RPMI7951 (cell line): ENCODE data around the gene TLN1. TPM values are rescaled to one million over a fixed set of nuclear protein-coding genes. Genes with fewer than 3 reads are reported as not detected.

Experiments
- DNase-seq: peaks from one replicate; pipeline ENCODE4 v3.0.0-alpha.2; 2012; ENCODE audit warnings: low read depth
- total RNA-seq: library from RNA; depleted of rRNA; stranded (reverse); fragments of >200 nt; shearing (Covaris generic); gene quantifications from 2 replicates; pipeline ENCODE4 v1.2.3, GENCODE V29; 2014

The TLN1 gene
- total RNA-seq, 1 experiment from 2014 or later: 117 TPM

DNA sequence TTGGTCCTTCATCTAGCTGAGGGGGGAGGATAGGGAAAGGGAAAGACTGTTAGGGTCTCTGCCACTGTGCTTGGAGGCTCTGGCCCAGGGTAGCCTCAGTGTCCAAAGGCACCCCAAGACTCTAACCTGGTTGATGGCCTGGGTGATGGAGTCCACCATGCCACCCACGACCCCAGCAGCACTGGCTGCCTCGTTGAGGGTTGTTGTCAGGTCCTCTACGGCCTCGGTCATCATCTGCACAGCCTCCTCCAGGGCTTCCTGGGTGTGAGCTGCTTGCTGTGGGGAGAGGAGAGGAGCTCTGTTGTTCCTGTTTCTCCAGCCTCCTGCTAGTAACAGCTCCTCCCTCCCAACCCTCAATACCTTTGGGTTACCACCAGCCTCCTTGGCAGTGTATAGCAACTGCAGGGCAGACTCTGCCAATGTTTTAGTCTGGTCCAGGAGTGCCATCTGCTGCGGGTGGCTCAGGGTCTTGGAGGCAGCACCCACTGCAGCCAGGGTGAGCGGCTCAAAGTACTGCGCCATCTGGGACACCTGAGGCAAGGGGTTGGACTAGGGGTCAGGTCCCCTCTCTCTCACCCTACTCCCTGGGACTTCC is 26.1 kb downstream of the TLN1 start:
- no peak for DNase-seq

DNA sequence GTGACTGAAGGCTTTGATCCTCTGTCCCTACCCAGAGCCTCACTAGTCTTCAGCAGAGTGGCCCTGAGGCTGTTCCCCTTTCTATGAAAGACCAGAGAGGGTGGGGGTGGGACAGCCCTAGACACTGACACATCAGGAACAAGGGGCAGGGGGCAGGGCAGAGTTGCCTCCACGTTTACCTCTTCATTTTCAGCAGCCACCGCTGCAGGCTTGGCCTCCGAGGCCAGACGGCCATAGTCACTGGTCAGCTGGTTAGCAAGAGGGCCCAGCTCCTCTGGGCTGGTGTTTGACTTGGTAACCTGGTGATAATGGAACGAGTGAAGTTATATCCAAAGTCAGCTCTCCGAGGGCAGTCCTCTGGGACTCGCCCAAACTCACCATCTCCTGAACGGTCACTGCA is 26.6 kb downstream of the TLN1 start:
- no peak for DNase-seq

- no peak for DNase-seq
Observed at GRCh38 chr9:35703906-35704672, 27.9 kb downstream of the TLN1 start.

DNA sequence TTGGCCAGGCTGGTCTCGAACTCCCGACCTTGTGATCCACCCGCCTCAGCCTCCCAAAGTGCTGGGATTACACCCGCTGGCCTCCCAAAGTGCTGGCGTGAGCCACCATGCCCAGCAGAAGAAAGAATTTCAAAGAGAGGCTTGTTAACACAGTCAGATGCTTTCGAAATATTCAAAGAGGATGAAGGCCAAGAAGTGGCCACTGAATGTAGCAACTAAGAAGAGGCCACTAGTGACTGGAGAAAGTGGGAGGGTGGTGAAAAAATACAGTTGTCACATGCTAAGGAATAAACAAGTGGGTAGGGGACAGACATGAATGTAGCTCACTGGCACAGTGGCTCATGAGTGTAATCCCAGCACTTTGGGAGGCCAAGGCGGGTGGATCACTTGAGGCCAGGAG is 29.3 kb downstream of the TLN1 start:
- DNase-seq: no peak

DNA sequence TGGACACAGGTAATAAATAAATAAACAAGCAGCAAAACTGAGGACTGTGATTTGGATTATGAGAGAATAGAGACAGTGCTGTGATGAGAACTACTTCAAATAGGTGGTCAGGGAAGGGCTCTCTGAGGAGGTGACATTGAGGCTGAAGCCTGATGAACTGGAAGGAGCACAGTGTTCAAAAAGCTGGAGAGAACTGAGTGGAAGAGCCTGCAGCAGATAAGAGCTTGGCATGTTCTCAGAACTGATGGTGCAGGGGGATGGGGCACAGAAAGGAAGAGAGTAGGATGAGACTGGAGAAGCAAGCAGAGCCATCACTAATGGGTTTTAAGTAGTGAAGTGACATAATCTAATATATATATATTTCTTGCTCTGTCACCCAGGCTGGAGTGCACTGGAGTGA is 31.1 kb downstream of the TLN1 start:
- DNase-seq: no peak

GRCh38 chr9:35700031-35700430 is 32.0 kb downstream of the TLN1 start:
- DNase-seq: no peak

- no peak for DNase-seq
Observed at GRCh38 chr9:35698231-35698630, 33.8 kb downstream of the TLN1 start.

DNA sequence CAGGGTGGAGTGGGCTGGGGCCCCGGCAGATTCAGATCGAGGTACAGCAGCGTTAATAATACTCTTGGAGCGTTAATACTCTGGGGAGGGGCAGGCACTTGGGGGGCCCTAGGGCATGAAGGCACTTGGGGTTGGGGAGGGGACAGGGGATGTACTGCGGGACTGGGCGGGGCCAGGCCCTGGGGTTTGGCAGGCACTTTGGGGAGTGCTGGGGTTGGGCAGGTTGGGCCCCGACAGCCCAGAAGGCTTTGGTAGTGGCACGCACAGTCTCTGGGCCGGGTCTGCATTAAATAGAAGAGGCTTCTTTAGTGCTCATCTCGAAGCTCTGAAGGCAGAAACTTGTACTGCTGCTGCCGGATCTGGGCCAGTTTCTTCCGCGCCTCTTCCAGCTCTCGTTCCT is 34.5 kb downstream of the TLN1 start:
- no peak for DNase-seq

DNA sequence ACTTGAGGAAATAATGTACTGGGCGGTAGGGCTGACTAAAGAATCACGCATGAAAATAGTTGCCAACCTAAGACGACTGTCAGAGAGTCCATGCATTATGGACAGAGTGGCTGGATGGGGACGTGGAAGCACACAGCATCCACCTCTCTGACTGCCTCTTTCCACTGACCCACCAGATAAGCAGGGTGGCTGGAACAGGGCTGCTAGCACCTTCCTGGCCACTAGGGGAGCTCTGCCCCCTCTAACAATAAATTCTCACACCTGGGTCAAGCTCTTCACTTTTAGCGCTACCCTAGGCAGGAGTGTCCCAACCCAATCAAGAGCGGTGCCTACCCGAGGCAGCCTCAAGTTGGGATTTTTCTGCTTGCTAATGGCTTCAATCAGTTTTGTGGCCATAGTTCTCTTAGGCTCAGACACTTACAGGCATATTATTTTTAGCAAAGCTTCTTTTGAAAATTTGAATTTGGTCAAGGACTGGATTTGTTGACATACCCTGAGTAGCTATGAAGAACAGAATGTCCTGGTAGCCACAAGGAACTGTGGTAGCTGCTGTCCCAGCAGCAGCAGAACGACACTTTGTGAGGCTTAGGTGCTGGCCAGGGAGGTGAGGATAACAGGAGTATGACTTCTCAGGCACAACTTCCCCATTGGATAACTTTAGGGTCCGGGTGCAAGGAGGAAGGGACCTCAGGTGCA is 35.3 kb downstream of the TLN1 start:
- DNase-seq: peak; percentile 46

DNA sequence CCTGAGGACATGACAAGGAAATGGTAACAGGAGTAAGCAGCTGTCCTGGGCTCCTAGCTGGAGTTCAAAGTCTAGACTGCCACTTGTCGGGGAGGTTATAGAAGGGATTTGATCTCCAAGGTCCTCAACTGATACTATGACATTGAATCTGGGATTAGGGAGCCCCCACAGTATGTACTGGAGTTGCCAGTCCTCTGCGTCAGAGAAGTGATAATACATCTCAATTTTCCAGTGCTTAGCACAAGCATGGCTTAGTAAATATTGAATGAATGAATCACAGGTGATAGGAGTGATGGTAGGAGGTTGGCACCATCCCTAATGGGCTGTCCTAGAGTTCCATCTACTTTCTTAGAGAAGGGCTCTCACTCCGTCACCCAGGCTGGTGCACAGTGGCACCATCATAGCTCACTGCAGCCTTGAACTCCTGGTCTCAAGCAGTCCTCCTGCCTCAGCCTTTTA is 36.0 kb downstream of the TLN1 start:
- no peak for DNase-seq

DNA sequence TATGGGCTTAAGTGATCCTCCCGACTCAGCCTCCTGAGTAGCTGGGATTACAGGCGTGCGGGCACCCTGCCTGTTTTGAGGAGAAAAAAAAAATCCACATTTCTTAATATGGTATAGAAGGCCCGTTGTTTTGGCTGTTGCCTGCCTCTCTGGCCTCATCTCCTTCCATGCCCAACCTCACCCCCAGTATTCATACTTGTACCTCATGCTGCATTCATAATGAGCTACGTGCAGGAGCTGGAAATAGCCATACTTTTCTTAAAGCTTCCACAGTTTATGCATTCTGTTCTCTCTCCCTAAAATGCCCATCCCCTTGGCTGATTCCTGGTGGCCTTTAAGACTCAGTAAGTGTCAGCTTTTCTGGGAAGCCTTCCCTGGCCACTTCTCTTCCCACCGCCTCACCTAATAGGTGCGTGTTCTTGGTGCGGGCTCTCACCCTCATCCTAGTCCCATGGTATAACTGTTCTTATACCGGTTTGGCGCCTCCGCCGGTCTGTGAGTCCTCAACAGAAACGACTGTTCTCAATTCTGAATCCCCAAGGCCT is 40.2 kb downstream of the TLN1 start:
- DNase-seq: no peak

GRCh38 chr9:35691334-35691650 is 40.7 kb downstream of the TLN1 start:
- DNase-seq: no peak

GRCh38 chr9:35690614-35691333 is 41.2 kb downstream of the TLN1 start:
- DNase-seq: peak; percentile 72

- no peak for DNase-seq
Observed at GRCh38 chr9:35690294-35690613, 41.7 kb downstream of the TLN1 start.

DNA sequence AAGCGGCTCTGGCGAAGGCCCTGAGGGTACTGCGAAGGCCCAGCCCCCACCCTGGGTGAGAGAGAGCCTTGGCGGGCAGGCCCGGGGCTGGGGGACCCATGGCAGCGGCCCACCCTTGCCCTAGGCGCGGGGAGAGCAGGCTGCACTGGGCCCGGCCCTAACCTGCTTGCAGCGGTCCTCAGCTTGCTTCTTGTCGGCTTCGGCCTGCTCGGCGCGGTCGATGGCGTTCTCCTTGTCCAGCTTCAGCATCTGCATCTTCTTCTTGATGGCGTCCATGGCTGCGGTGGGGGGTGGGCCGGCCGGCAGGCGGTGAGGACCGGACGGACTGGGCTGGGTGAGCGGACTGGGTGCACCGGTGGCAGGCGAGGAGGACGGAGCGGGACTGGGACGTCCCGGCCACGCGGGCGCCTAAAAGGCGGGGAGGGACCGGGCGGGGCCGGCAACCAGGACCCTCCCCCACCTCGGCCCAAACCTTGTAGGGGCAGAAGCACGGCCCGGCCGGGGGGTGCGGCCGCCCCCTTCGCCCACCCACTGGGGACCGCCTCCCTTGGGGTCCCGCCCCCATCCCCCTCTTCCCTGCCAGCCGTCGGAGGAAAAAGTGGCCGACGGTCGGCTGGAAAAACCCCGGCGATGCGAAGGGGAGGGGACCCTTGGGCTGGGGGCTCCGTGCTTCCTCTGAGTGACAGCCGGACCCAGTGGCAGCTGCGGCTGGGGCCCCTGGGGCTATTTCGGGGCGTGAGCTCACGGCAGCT is 42.3 kb downstream of the TLN1 start, which contains the start of gene TPM2:
Gene TPM2, minus strand, starts transcription at position 384 of the 752 bp plus-strand sequence. Its CDS starts 108 bp downstream, at position 276.
- peak; percentile 63 for DNase-seq

DNA sequence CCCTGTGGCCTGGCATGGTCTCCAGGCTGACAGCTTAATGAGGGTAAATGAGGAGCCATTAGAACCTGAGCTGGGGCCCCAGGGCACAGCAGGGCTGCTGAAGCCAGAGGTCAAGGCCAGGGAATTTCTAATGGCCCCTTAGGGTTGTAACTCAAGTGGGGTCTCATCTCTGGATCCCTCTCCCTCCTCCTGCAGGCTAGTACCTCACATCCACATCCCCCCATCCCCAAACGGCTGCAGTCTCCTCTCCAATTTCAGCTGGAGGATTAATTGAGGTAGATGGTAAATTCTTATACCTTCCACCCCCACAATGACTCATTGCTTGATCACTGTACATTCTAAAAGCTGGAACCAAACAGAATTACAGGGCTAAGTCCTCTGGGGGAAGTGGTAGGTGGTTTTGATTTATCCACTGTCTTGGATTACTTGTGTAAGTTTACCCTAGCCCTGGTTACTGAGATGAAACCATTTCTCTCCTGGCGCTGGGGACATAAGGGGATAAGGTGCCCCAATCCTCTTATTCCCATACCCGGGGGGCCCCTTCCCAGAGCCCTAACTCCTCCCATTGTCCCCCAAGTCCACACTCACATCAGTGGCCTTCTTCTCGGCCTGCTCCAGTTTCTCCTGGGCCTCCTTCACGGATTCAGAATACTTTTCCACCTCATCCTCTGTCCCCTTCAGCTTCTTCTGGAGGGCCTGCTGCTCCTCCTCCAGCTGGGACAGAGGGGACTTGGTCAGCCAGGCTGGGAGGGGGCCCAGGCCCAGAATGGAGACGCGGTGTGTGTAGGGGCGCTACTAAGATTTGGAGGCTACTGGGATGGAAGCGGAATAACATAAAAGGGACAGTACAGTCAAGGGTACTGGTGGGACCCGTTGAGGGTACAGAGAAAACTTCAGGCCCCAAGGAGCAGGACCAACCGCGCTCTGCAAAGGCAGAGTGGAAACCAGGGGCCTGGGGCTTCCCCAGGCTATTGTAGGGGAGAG is 43.1 kb downstream of the TLN1 start:
- DNase-seq: peak; percentile 88

GRCh38 chr9:35687972-35688557 is 43.9 kb downstream of the TLN1 start:
- no peak for DNase-seq

- DNase-seq: no peak
Observed at GRCh38 chr9:35687306-35687705, 44.7 kb downstream of the TLN1 start.
